Measurements from ENCODE around the gene AGPAT2.
"Not testable (repeated sequence)": the region's sequence is repeated elsewhere in the genome, so short reads cannot be mapped to it uniquely, and the experiment has no call there.

The AGPAT2 gene

DNA sequence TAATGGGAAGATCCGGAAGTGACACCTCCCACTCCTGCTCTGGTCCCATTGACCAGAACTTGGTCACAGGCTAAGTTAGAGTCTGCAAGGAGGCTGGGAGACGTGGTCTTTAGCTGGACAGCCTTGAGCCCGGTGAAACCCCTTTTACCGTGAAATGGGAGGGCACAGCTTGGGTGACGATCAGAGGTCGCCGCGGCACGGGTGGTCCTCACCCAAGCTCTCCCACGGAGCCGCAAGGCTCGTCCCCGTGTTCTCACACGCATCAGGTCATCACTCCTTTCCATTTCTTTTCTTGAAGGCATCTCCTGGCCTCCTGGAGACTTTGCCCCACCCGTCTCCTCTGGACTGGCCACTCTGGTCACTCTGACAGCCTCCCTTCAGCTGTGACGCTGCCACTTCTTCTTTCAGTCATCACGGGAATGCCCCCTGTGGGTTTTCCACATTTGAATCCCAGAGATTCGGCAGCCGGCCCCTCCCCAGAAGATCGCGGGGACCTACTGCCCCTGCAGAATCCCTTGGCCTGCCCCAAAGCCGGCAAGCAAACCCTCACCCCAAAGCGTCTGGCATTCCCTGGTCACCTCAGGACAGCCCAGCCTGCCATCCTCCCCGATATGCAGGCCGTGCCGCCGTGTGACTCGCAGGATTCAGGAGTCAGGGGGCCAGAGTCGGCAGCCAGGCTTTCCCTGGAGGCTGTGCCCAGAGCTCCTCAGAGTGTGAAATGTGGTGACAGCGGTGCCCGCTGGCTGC is 43.5 kb downstream of the AGPAT2 start:
- TF ChIP-seq, protein P1, sequence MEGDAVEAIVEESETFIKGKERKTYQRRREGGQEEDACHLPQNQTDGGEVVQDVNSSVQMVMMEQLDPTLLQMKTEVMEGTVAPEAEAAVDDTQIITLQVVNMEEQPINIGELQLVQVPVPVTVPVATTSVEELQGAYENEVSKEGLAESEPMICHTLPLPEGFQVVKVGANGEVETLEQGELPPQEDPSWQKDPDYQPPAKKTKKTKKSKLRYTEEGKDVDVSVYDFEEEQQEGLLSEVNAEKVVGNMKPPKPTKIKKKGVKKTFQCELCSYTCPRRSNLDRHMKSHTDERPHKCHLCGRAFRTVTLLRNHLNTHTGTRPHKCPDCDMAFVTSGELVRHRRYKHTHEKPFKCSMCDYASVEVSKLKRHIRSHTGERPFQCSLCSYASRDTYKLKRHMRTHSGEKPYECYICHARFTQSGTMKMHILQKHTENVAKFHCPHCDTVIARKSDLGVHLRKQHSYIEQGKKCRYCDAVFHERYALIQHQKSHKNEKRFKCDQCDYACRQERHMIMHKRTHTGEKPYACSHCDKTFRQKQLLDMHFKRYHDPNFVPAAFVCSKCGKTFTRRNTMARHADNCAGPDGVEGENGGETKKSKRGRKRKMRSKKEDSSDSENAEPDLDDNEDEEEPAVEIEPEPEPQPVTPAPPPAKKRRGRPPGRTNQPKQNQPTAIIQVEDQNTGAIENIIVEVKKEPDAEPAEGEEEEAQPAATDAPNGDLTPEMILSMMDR (IDR thresholded peaks at IDR 0.05; ENCODE audit: low read depth, low read length, missing control alignments), result no peak
- in situ Hi-C loops (cut with HindIII; ENCODE audit: low sequenced_read_pairs), result loop anchor here (5.0 kb wide), 1 partner anchor 156 kb away; no protein-coding TSS in a partner anchor
- DNase-seq (ENCODE audit: low read depth), result no peak
- H3K4me3 ChIP-seq (ENCODE audit: low read depth, low read length), result no peak overlapping the region

GRCh38 chr9:136642439-136642921 is 44.8 kb downstream of the AGPAT2 start:
- TF ChIP-seq, protein P1 (IDR thresholded peaks at IDR 0.05; ENCODE audit: low read depth, low read length, missing control alignments), result no peak
- DNase-seq (ENCODE audit: low read depth), result no peak
- in situ Hi-C loops (cut with HindIII; ENCODE audit: low sequenced_read_pairs), result loop anchor here (5.0 kb wide), 1 partner anchor 155 kb away; no protein-coding TSS in a partner anchor
- H3K4me3 ChIP-seq (ENCODE audit: low read depth, low read length), result no peak overlapping the region

- TF ChIP-seq, protein P1 (IDR thresholded peaks at IDR 0.05; ENCODE audit: low read depth, low read length, missing control alignments), result no peak
- DNase-seq (ENCODE audit: low read depth), result no peak
- in situ Hi-C loops (cut with HindIII; ENCODE audit: low sequenced_read_pairs), result loop anchor here (5.0 kb wide), 1 partner anchor 153 kb away; no protein-coding TSS in a partner anchor
- no peak overlapping the region for H3K4me3 ChIP-seq (ENCODE audit: low read depth, low read length)
Measured at GRCh38 chr9:136640171-136641111, 46.8 kb downstream of the AGPAT2 start.

- no peak overlapping the region for H3K4me3 ChIP-seq (ENCODE audit: low read depth, low read length)
- DNase-seq (ENCODE audit: low read depth), result no peak
- in situ Hi-C loops (cut with HindIII; ENCODE audit: low sequenced_read_pairs), result no loop called here
- TF ChIP-seq, protein P1 (IDR thresholded peaks at IDR 0.05; ENCODE audit: low read depth, low read length, missing control alignments), result no peak
Measured at GRCh38 chr9:136634904-136635303, 52.4 kb downstream of the AGPAT2 start.

- DNase-seq (ENCODE audit: low read depth); H3K4me3 ChIP-seq (ENCODE audit: low read depth, low read length); in situ Hi-C loops (cut with HindIII; ENCODE audit: low sequenced_read_pairs): not testable (repeated sequence)
Measured at GRCh38 chr9:136632491-136633106, 54.7 kb downstream of the AGPAT2 start.

GRCh38 chr9:136632072-136632471 is 55.2 kb downstream of the AGPAT2 start:
- H3K4me3 ChIP-seq (ENCODE audit: low read depth, low read length); in situ Hi-C loops (cut with HindIII; ENCODE audit: low sequenced_read_pairs); DNase-seq (ENCODE audit: low read depth): not testable (repeated sequence)
